Measurements from ENCODE around the gene NAIF1.
A peak's percentile ranks its signal among the peaks of the same experiment; 100 is the strongest.

NAIF1 gene

GRCh38 chr9:128101690-128102089, 34.6 kb upstream of the NAIF1 start:
- DNase-seq = no peak

GRCh38 chr9:128101231-128101661, 34.1 kb upstream of the NAIF1 start:
- DNase-seq = no peak

GRCh38 chr9:128100581-128100980, 33.5 kb upstream of the NAIF1 start:
- DNase-seq = no peak

GRCh38 chr9:128099932-128100491, 32.9 kb upstream of the NAIF1 start:
- no peak for DNase-seq

GRCh38 chr9:128099231-128099931, 32.3 kb upstream of the NAIF1 start:
- DNase-seq = peak; percentile 33

GRCh38 chr9:128098297-128099230, 31.4 kb upstream of the NAIF1 start:
- peak; percentile 96 for DNase-seq

DNA sequence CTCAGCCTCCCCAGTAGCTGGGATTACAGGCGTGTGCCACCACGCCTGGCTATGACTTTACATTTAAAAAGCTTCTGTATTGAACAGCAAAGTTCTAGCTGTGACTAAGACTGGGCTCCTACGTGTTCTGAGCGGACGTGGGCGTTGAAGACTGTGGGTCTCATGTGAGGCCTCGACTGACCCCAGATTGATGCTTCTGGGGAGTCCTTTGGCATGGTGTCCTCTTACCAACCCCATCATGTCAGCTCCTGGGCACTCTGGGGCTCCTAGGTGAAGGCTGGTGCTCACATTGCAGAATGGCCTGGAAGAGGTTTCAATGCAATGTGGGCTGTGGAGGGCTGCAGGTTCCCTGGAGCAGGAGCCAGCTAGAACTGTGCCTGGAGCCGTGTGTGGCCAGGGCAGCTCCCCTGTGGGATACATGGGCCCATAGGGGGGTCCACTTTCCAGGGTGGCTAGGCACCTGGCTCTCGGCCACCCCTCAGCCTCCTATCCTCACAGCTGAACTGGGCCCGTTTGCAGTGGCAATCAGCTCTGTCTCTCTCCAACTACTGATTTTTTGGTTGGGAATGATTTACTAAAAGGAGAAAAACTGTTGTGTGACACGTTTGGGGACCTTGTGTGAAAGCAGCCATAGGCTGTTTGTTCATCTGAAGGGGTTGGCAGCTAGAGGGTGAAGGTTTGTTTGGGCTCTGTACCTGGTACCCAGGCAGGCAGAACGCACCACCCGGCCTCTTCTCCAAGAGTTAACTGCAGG, 30.6 kb upstream of the NAIF1 start:
- no peak for DNase-seq

DNA sequence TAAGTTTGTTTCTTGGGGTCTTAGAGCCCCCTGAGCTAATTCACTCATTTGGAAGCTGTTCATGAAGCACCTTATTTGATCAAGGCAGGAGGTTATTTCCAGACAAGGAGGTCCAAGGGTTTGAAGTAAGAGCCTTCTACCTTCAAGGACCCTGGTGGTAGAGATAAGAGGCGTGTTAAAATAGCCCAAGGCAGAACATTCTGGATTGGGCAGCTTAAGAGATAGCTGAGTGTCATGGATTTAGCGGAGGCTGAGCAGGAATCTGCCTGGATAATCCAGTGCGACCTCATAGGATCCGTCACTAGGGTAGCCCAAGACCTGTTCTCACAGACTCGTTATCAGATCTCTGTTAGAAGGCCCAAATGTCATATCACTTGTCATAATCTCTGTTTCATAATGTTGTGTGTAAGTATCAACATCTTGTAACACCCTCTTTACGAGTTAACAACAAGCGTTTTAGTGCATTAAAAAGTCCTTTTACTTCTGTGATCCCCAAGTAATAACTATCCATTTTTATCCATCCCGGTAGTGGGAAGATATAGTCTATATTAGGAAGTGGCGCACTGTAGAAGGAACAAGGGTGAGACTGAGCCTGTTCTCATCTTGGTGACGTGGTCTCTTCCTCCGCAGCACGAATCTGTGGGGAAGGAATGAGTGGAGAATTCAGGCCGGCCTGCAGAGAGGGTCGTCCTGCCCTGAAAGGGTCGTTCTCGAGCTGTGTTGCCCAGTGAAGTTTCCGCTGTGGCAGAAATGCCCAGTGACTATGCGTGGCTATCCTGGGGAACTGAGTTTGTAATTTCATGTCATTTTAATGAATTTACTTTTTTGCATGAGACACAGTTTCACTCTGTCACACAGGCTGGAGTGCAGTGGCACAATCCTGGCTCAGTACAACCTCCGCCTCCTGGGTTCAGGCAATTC, 29.8 kb upstream of the NAIF1 start:
- no peak for DNase-seq

GRCh38 chr9:128094950-128095544, 27.9 kb upstream of the NAIF1 start:
- no peak for DNase-seq

GRCh38 chr9:128094166-128094949, 27.2 kb upstream of the NAIF1 start:
- DNase-seq = peak; percentile 98

- no peak for DNase-seq
Measured at GRCh38 chr9:128093011-128093410, 25.9 kb upstream of the NAIF1 start.

- DNase-seq = no peak
Measured at GRCh38 chr9:128092199-128092977, 25.3 kb upstream of the NAIF1 start.

- DNase-seq = no peak
Measured at GRCh38 chr9:128091571-128091970, 24.5 kb upstream of the NAIF1 start.

DNA sequence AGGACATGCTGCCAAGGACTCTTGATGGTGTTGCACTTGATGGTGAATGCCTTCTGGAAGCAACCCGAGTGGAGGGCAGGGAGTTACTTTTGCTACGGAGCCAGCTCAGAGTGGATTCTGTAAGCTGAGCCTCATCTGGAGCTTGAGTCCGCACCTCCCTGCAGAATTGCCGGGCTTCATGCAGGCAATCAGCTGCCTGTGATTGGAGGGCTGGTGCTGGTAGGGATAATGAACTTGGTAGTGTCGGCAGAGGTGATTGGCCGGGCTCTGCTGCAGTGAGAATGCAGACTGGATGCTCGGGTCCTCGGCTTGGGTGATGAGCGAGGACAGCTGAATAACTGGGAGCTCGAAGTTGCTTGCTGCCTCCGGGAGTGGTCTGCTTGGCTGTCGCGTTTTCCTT, 24.0 kb upstream of the NAIF1 start:
- peak; percentile 91 for DNase-seq

DNA sequence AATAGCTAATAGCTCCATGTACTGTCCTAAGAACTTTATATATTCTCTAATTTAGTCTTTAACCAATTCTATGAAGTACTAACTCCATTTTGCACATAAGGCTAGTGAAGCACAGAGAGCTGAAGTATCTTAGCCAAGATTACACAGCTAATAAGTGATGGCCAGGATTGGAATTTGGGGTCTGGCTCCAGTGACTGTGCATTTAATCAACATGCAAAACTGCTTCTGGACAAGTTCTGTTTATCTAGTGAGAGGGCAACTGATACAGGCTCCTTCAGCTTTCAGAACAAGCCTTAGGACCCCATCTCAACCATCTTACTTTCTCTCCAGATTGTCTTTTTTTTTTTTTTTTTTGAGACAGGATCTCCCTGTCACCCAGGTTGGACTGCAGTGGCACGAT, 22.2 kb upstream of the NAIF1 start:
- DNase-seq = no peak

GRCh38 chr9:128088253-128088945, 21.3 kb upstream of the NAIF1 start:
- no peak for DNase-seq

GRCh38 chr9:128087262-128087661, 20.1 kb upstream of the NAIF1 start:
- DNase-seq = no peak

- no peak for DNase-seq
Measured at GRCh38 chr9:128085943-128086342, 18.8 kb upstream of the NAIF1 start.

DNA sequence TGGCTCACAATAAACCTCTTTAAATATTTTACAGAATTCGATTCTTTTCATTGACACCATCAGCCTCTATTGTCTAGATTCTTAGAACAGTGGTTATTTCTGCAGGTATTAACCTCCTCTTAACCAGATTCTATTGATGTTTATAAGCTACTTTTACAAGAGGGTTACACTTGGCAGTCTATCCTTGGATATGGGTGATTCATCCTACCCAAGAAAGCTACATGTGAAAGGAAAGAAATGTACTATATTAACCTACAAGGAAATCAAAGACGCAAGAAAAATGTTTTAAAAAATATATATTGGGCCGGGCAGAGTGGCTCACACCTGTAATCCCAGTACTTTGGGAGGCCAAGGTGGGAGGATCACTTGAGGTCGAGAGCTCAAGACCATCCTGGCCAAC, 17.6 kb upstream of the NAIF1 start:
- DNase-seq = no peak
